Measurements from ENCODE around the gene TMEM63A. TPM values are rescaled to one million over a fixed set of nuclear protein-coding genes. Genes with fewer than 3 reads are reported as not detected.

The TMEM63A gene
- total RNA-seq, 1 experiment from 2014 or later = 91.7 TPM

DNA sequence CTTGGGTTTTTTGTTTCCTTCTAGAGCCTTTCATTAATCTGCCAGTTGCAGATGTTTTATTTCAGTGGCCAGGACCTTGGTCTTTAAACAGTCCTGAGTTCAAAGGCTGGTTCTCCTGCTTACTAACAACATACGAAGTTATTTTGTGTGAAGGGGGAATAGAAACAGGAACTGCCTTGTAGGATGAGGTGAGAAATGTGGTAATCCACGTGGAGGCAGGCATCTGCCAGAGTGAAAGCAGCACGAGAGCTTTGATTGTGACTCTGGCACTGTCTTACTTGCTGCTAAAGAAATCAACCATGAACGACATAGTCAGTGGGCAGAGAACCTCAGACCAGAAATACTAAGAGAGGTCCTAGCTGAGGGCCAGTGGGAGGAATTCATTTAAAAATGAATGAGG lies 30.4 kb downstream of the TMEM63A start (continued):
- TF ChIP-seq, protein P1, sequence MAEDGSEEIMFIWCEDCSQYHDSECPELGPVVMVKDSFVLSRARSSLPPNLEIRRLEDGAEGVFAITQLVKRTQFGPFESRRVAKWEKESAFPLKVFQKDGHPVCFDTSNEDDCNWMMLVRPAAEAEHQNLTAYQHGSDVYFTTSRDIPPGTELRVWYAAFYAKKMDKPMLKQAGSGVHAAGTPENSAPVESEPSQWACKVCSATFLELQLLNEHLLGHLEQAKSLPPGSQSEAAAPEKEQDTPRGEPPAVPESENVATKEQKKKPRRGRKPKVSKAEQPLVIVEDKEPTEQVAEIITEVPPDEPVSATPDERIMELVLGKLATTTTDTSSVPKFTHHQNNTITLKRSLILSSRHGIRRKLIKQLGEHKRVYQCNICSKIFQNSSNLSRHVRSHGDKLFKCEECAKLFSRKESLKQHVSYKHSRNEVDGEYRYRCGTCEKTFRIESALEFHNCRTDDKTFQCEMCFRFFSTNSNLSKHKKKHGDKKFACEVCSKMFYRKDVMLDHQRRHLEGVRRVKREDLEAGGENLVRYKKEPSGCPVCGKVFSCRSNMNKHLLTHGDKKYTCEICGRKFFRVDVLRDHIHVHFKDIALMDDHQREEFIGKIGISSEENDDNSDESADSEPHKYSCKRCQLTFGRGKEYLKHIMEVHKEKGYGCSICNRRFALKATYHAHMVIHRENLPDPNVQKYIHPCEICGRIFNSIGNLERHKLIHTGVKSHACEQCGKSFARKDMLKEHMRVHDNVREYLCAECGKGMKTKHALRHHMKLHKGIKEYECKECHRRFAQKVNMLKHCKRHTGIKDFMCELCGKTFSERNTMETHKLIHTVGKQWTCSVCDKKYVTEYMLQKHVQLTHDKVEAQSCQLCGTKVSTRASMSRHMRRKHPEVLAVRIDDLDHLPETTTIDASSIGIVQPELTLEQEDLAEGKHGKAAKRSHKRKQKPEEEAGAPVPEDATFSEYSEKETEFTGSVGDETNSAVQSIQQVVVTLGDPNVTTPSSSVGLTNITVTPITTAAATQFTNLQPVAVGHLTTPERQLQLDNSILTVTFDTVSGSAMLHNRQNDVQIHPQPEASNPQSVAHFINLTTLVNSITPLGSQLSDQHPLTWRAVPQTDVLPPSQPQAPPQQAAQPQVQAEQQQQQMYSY (CRISPR knock-in tag; IDR thresholded peaks at IDR 0.05) = no peak
- TF ChIP-seq CBFB (CRISPR knock-in tag; IDR thresholded peaks at IDR 0.05; ENCODE audit: low read depth) = no peak
- TF ChIP-seq NR2C2 (CRISPR knock-in tag; IDR thresholded peaks at IDR 0.05) = no peak
- TF ChIP-seq SMAD3 (CRISPR knock-in tag; IDR thresholded peaks at IDR 0.05; ENCODE audit: borderline replicate concordance) = no peak

DNA sequence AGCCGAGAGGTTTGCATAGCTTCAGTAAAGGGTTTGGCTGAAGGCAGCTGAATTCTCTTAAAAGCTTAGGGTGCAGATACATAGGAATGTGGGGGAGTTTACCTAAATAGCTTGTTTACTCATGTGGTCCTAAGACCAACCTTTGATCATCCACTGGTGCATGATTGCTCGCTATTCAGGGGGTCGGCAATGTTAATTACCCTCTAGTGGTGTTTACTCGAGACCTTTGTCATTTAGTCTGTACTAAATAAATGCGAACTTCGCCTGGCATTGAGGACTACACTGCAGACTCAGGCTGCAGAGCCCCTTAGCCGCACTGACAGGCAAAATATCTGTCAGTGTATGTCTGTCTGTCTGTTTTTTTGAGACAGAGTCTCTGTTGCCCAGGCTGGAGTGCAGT lies 31.8 kb downstream of the TMEM63A start:
- ChIA-PET CTCF (interaction anchor here (1.0 kb wide), 1 partner anchor 376 kb away, joined by 5 read pairs; no protein-coding TSS in a partner anchor), POLR2A (no interaction called here)
- ATAC-seq (no peak), DNase-seq (ENCODE audit: low spot score) (no peak)
- Mint-ChIP-seq H3K27ac (no peak overlapping the region), H3K4me1 (peaks cover 6% of the 10 kb centered on the region), H3K27me3 (ENCODE audit: low read depth) (peaks cover 3% of the 10 kb centered on the region; the same call in 1 of the 2 replicates), H3K9me3 (peaks cover 18% of the 10 kb centered on the region), H3K36me3 (peaks cover 85% of the 10 kb centered on the region), H3K4me3 (no peak overlapping the region)
- no peak for TF ChIP-seq ZNF671 (CRISPR knock-in tag; IDR thresholded peaks at IDR 0.05)
- TF ChIP-seq, protein P2, sequence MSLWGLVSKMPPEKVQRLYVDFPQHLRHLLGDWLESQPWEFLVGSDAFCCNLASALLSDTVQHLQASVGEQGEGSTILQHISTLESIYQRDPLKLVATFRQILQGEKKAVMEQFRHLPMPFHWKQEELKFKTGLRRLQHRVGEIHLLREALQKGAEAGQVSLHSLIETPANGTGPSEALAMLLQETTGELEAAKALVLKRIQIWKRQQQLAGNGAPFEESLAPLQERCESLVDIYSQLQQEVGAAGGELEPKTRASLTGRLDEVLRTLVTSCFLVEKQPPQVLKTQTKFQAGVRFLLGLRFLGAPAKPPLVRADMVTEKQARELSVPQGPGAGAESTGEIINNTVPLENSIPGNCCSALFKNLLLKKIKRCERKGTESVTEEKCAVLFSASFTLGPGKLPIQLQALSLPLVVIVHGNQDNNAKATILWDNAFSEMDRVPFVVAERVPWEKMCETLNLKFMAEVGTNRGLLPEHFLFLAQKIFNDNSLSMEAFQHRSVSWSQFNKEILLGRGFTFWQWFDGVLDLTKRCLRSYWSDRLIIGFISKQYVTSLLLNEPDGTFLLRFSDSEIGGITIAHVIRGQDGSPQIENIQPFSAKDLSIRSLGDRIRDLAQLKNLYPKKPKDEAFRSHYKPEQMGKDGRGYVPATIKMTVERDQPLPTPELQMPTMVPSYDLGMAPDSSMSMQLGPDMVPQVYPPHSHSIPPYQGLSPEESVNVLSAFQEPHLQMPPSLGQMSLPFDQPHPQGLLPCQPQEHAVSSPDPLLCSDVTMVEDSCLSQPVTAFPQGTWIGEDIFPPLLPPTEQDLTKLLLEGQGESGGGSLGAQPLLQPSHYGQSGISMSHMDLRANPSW (CRISPR knock-in tag; conservative IDR thresholded peaks at IDR 0.05; ENCODE audit: low read depth) = no peak
- TF ChIP-seq IRF2 (CRISPR knock-in tag; IDR thresholded peaks at IDR 0.05; ENCODE audit: borderline replicate concordance, low read depth) = no peak
- no peak for TF ChIP-seq ZNF219 (CRISPR knock-in tag; IDR thresholded peaks at IDR 0.05; ENCODE audit: borderline replicate concordance)

DNA sequence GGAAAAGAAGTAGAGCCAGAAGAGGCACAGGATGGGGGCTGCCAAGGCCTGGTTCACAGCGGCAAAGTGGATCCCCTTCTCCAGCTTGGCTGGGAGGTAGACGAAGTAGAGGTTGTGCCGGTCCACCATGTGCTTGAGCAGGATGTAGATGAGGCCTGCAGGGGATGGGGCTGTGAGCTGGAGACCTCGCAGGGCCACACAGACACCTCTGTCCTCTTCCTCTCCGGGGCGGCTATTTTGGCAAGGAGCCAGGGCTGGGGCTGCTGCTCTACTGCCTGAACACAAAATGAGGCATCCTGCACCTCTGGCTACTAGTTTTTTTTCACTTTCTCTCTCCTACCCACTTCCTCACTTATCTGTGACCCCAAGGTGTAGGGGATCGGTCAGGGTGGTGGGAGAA lies 32.3 kb downstream of the TMEM63A start:
- H3K36me3 Mint-ChIP-seq = peaks cover 80% of the 10 kb centered on the region
- ATAC-seq = no peak
- H3K27ac Mint-ChIP-seq = no peak overlapping the region
- TF ChIP-seq JUN (CRISPR knock-in tag; IDR thresholded peaks at IDR 0.05) (no peak), OVOL2 (CRISPR knock-in tag; IDR thresholded peaks at IDR 0.05; ENCODE audit: borderline replicate concordance) (no peak), ZNF671 (CRISPR knock-in tag; IDR thresholded peaks at IDR 0.05) (no peak)
- ChIA-PET POLR2A (no interaction called here), CTCF (interaction anchor here (1.0 kb wide), 1 partner anchor 375 kb away, joined by 5 read pairs; no protein-coding TSS in a partner anchor)
- DNase-seq (ENCODE audit: low spot score) = no peak
- peaks cover 8% of the 10 kb centered on the region for H3K4me1 Mint-ChIP-seq
- H3K27me3 Mint-ChIP-seq (ENCODE audit: low read depth) = peaks cover 3% of the 10 kb centered on the region; the same call in 1 of the 2 replicates
- peaks cover 18% of the 10 kb centered on the region for H3K9me3 Mint-ChIP-seq
- no peak overlapping the region for H3K4me3 Mint-ChIP-seq

DNA sequence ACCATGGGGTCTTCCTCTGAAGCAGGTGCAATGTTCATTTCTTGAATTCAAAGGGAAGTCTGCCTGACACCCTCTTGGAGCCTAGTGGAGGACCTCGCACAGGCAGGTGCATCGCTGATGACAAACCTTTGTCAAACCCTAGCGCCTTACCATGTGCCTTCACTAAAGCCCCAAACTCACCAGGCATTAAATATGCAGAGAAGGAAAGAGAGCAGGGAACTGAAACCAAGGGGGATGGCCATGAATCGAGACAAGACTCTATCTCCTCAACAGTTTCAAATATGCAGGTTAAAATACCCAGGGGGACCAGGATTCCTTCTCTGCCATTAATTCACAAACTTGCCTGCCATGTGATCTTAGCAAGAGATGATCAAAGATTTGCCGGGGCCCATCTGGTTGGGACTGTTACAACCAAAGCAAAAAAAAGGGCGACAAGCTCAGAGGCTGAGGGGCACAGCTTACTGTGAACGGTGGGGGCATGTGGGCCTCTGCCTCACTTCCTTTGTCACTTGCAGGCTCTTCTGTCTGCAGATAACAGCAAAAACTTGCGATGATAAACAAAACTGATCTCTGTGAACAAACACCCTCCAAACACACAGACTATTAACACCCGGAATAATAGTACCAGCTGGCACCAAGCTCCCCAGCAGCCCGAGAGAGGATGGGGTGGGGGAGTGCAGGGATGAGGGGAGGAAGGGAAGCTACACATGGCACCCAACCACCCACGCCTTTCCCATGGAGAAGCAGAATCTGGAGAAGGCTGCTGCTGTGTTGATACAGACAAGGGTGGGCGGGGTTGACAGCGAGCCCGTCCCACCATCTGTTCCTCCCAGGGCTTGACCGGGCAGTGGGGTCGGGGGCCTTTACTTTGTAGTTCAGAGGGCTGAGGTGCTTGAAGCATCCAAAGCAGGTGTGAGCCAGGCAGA lies 33.9 kb downstream of the TMEM63A start:
- Mint-ChIP-seq H3K9me3 (peaks cover 18% of the 10 kb centered on the region), H3K4me3 (no peak overlapping the region), H3K27me3 (ENCODE audit: low read depth) (peaks cover 3% of the 10 kb centered on the region; the same call in 1 of the 2 replicates), H3K36me3 (peaks cover 67% of the 10 kb centered on the region), H3K4me1 (peaks cover 8% of the 10 kb centered on the region), H3K27ac (peak overlapping the region; percentile 27; the same call in 1 of the 2 replicates)
- DNase-seq (ENCODE audit: low spot score) (no peak), ATAC-seq (no peak)
- POLR2A ChIA-PET = no interaction called here
- CTCF ChIA-PET = no interaction called here
- TF ChIP-seq NR1H2 (CRISPR knock-in tag; IDR thresholded peaks at IDR 0.05) (no peak), TCF7 (CRISPR knock-in tag; IDR thresholded peaks at IDR 0.05; ENCODE audit: low read depth) (no peak)
- TF ChIP-seq, protein P3, sequence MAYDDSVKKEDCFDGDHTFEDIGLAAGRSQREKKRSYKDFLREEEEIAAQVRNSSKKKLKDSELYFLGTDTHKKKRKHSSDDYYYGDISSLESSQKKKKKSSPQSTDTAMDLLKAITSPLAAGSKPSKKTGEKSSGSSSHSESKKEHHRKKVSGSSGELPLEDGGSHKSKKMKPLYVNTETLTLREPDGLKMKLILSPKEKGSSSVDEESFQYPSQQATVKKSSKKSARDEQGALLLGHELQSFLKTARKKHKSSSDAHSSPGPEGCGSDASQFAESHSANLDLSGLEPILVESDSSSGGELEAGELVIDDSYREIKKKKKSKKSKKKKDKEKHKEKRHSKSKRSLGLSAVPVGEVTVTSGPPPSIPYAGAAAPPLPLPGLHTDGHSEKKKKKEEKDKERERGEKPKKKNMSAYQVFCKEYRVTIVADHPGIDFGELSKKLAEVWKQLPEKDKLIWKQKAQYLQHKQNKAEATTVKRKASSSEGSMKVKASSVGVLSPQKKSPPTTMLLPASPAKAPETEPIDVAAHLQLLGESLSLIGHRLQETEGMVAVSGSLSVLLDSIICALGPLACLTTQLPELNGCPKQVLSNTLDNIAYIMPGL (CRISPR knock-in tag; IDR thresholded peaks at IDR 0.05) = no peak
- TF ChIP-seq, protein P4, sequence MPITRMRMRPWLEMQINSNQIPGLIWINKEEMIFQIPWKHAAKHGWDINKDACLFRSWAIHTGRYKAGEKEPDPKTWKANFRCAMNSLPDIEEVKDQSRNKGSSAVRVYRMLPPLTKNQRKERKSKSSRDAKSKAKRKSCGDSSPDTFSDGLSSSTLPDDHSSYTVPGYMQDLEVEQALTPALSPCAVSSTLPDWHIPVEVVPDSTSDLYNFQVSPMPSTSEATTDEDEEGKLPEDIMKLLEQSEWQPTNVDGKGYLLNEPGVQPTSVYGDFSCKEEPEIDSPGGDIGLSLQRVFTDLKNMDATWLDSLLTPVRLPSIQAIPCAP (CRISPR knock-in tag; IDR thresholded peaks at IDR 0.05) = no peak
- TF ChIP-seq, protein P5, sequence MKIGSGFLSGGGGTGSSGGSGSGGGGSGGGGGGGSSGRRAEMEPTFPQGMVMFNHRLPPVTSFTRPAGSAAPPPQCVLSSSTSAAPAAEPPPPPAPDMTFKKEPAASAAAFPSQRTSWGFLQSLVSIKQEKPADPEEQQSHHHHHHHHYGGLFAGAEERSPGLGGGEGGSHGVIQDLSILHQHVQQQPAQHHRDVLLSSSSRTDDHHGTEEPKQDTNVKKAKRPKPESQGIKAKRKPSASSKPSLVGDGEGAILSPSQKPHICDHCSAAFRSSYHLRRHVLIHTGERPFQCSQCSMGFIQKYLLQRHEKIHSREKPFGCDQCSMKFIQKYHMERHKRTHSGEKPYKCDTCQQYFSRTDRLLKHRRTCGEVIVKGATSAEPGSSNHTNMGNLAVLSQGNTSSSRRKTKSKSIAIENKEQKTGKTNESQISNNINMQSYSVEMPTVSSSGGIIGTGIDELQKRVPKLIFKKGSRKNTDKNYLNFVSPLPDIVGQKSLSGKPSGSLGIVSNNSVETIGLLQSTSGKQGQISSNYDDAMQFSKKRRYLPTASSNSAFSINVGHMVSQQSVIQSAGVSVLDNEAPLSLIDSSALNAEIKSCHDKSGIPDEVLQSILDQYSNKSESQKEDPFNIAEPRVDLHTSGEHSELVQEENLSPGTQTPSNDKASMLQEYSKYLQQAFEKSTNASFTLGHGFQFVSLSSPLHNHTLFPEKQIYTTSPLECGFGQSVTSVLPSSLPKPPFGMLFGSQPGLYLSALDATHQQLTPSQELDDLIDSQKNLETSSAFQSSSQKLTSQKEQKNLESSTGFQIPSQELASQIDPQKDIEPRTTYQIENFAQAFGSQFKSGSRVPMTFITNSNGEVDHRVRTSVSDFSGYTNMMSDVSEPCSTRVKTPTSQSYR (CRISPR knock-in tag; IDR thresholded peaks at IDR 0.05) = no peak
- TF ChIP-seq, protein P6, sequence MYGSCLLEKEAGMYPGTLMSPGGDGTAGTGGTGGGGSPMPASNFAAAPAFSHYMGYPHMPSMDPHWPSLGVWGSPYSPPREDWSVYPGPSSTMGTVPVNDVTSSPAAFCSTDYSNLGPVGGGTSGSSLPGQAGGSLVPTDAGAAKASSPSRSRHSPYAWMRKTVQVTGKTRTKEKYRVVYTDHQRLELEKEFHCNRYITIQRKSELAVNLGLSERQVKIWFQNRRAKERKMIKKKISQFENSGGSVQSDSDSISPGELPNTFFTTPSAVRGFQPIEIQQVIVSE (CRISPR knock-in tag; IDR thresholded peaks at IDR 0.05; ENCODE audit: borderline replicate concordance) = no peak
